ENCODE data around the gene GPI. TPM values are rescaled to one million over a fixed set of nuclear protein-coding genes. Genes with fewer than 3 reads are reported as not detected.

The GPI gene
- total and polyA plus RNA-seq, 9 of the 15 experiments (the other 6 are each of a cell fraction or from before 2014, with no cell fraction given), result 88.3 to 358 (median 122) TPM

- TF ChIP-seq NR3C1 (CRISPR knock-in tag; IDR thresholded peaks at IDR 0.05), result no peak
- no peak for TF ChIP-seq TOE1 (IDR thresholded peaks at IDR 0.05; ENCODE audit: borderline replicate concordance)
- no peak for TF ChIP-seq TOE1 (CRISPR knock-in tag; IDR thresholded peaks at IDR 0.05; ENCODE audit: borderline replicate concordance, low read depth)
- TF ChIP-seq ZKSCAN8 (CRISPR knock-in tag; IDR thresholded peaks at IDR 0.05), result no peak
- no peak for TF ChIP-seq NFXL1 (CRISPR knock-in tag; IDR thresholded peaks at IDR 0.05)
- TF ChIP-seq ZBTB7A (IDR thresholded peaks at IDR 0.05; ENCODE audit: borderline replicate concordance, control insufficient read depth, low read depth, low read length), result no peak
- no peak for TF ChIP-seq ZNF143 (CRISPR knock-in tag; IDR thresholded peaks at IDR 0.05)
- TF ChIP-seq ASH1L (IDR thresholded peaks at IDR 0.05; ENCODE audit: borderline replicate concordance, low read depth, partially characterized antibody), result no peak
- no peak for TF ChIP-seq ZNF512 (tag; IDR thresholded peaks at IDR 0.05)
- TF ChIP-seq SMC3 (conservative IDR thresholded peaks at IDR 0.05; ENCODE audit: insufficient read depth, low read depth, low read length), result peak; percentile 54
- TF ChIP-seq, protein P1, sequence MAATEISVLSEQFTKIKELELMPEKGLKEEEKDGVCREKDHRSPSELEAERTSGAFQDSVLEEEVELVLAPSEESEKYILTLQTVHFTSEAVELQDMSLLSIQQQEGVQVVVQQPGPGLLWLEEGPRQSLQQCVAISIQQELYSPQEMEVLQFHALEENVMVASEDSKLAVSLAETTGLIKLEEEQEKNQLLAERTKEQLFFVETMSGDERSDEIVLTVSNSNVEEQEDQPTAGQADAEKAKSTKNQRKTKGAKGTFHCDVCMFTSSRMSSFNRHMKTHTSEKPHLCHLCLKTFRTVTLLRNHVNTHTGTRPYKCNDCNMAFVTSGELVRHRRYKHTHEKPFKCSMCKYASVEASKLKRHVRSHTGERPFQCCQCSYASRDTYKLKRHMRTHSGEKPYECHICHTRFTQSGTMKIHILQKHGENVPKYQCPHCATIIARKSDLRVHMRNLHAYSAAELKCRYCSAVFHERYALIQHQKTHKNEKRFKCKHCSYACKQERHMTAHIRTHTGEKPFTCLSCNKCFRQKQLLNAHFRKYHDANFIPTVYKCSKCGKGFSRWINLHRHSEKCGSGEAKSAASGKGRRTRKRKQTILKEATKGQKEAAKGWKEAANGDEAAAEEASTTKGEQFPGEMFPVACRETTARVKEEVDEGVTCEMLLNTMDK (IDR thresholded peaks at IDR 0.05; ENCODE audit: borderline replicate concordance, insufficient read depth, low read depth, low read length, poor library complexity, severe bottlenecking), result peak; percentile 67
- no peak for TF ChIP-seq YBX1 (IDR thresholded peaks at IDR 0.05)
- TF ChIP-seq RFX5 (IDR thresholded peaks at IDR 0.05; ENCODE audit: low read depth, low read length), result no peak
- no peak for TF ChIP-seq PBX2 (CRISPR knock-in tag; IDR thresholded peaks at IDR 0.05; ENCODE audit: low read depth)
- peak; percentile 56; the same call in 1 of the 2 replicates for TF ChIP-seq PBX2 (tag; conservative IDR thresholded peaks at IDR 0.05; ENCODE audit: low read depth)
- TF ChIP-seq, protein P2, sequence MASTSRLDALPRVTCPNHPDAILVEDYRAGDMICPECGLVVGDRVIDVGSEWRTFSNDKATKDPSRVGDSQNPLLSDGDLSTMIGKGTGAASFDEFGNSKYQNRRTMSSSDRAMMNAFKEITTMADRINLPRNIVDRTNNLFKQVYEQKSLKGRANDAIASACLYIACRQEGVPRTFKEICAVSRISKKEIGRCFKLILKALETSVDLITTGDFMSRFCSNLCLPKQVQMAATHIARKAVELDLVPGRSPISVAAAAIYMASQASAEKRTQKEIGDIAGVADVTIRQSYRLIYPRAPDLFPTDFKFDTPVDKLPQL (IDR thresholded peaks at IDR 0.05; ENCODE audit: extremely low read depth, insufficient read length), result no peak
- TF ChIP-seq WHSC1 (IDR thresholded peaks at IDR 0.05; ENCODE audit: low read length), result no peak
- TF ChIP-seq MAFG (tag; conservative IDR thresholded peaks at IDR 0.05), result no peak
- TF ChIP-seq, protein P3, sequence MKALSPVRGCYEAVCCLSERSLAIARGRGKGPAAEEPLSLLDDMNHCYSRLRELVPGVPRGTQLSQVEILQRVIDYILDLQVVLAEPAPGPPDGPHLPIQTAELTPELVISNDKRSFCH (CRISPR knock-in tag; IDR thresholded peaks at IDR 0.05), result no peak
- TF ChIP-seq, protein P3 (tag; IDR thresholded peaks at IDR 0.05), result no peak
- TF ChIP-seq TBP (optimal IDR thresholded peaks at IDR 0.05; ENCODE audit: low read depth, low read length), result no peak
- no peak; the same call in 1 of the 2 replicates for TF ChIP-seq CREM (IDR thresholded peaks at IDR 0.05; ENCODE audit: low read depth)
- TF ChIP-seq RBM17 (IDR thresholded peaks at IDR 0.05; ENCODE audit: borderline replicate concordance, low read depth, low read length), result no peak
Measured at GRCh38 chr19:34345947-34346351, 19.0 kb upstream of the GPI start (continued).

Measured in K562 (cell line).